Right lobe of liver (tissue), 4 donors: Measurements from ENCODE around the gene RAP1GAP2.
"Not testable (repeated sequence)": the region's sequence is repeated elsewhere in the genome, so short reads cannot be mapped to it uniquely, and the experiment has no call there.

Experiments
- POLR2A ChIP-seq: fragments of 450-650 bp; IDR thresholded peaks from one replicate; pipeline ENCODE4 v1.6.1; 2017; ENCODE audit warnings: antibody characterized with exemption, mild to moderate bottlenecking
- TF ChIP-seq, protein P1 (sequence below), 4 donors: fragments of 200-600 bp in 3 of 4; fragments of 450-650 bp in 1 of 4; IDR thresholded peaks; one replicate each; pipeline versions ENCODE4 v1.5.1 to v1.8.0; 2016 to 2022; ENCODE audit warnings: antibody characterized with exemption in 4 of 4, mild to moderate bottlenecking in 2 of 4
- donor health status: DM: no; HTN: no; CAD: no.
- donor health status: DM: no; HTN: no; CAD: no.
- donor health status: DM: no; HTN: yes; CAD: no.

DNA sequence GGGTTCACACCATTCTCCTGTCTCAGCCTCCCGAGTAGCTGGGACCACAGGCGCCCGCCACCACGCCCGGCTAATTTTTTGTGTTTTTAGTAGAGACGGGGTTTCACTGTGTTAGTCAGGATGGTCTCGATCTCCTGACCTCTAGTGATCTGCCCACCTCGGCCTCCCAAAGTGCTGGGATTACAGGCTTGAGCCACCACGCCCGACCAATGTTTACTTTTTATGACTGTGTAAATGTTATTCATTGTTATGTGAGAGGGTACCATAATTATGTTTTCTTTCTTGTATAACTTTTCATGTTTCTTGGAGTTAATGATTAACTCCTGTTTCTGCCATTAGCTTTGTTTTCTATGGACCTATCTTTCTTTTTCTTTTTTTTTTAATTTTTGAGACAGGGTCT is 94.5 kb downstream of the RAP1GAP2 start:
- not testable (repeated sequence) for TF ChIP-seq POLR2A
- TF ChIP-seq, protein P1, sequence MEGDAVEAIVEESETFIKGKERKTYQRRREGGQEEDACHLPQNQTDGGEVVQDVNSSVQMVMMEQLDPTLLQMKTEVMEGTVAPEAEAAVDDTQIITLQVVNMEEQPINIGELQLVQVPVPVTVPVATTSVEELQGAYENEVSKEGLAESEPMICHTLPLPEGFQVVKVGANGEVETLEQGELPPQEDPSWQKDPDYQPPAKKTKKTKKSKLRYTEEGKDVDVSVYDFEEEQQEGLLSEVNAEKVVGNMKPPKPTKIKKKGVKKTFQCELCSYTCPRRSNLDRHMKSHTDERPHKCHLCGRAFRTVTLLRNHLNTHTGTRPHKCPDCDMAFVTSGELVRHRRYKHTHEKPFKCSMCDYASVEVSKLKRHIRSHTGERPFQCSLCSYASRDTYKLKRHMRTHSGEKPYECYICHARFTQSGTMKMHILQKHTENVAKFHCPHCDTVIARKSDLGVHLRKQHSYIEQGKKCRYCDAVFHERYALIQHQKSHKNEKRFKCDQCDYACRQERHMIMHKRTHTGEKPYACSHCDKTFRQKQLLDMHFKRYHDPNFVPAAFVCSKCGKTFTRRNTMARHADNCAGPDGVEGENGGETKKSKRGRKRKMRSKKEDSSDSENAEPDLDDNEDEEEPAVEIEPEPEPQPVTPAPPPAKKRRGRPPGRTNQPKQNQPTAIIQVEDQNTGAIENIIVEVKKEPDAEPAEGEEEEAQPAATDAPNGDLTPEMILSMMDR (IDR thresholded peaks at IDR 0.05): not testable (repeated sequence)
